HEK293T (cell line): Measurements from ENCODE around the gene DPH2.

Source experiments
- ARNT ChIP-seq: fragments of 450-650 bp; IDR thresholded peaks from 2 replicates; pipeline ENCODE4 v1.6.1; 2017; ENCODE audit warnings: mild to moderate bottlenecking
- BHLHE40 ChIP-seq: fragments of 450-650 bp; IDR thresholded peaks from 2 replicates; pipeline ENCODE4 v1.6.1; 2016; ENCODE audit warnings: mild to moderate bottlenecking, moderate library complexity, borderline replicate concordance
- CTBP1 ChIP-seq: fragments of 450-650 bp; IDR thresholded peaks from 2 replicates; pipeline ENCODE4 v1.6.1; 2016; ENCODE audit warnings: borderline replicate concordance
- ELF4 ChIP-seq: fragments of 450-650 bp; IDR thresholded peaks from 2 replicates; pipeline ENCODE4 v1.6.1; 2017; ENCODE audit warnings: antibody characterized with exemption
- FOXA1 ChIP-seq: fragments of 450-650 bp; IDR thresholded peaks from 2 replicates; pipeline ENCODE4 v1.6.1; 2016; ENCODE audit warnings: mild to moderate bottlenecking
- FOXM1 ChIP-seq: fragments of 450-650 bp; IDR thresholded peaks from 2 replicates; pipeline ENCODE4 v1.6.1; 2017; ENCODE audit warnings: mild to moderate bottlenecking, borderline replicate concordance
- HDGF ChIP-seq: fragments of 450-650 bp; IDR thresholded peaks from 2 replicates; pipeline ENCODE4 v1.6.1; 2017; ENCODE audit warnings: antibody characterized with exemption, borderline replicate concordance
- NFRKB ChIP-seq: fragments of 450-650 bp; IDR thresholded peaks from 2 replicates; pipeline ENCODE4 v1.6.1; 2016; ENCODE audit warnings: mild to moderate bottlenecking, moderate library complexity
- SUZ12 ChIP-seq: fragments of 450-650 bp; IDR thresholded peaks from 2 replicates; pipeline ENCODE4 v1.6.1; 2016; ENCODE audit warnings: mild to moderate bottlenecking
- ZNF384 ChIP-seq: fragments of 450-650 bp; IDR thresholded peaks from 2 replicates; pipeline ENCODE4 v1.6.1; 2016
- TF ChIP-seq, protein P1 (sequence below): fragments of 450-650 bp; IDR thresholded peaks from 2 replicates; pipeline ENCODE4 v1.6.1; 2016

DNA sequence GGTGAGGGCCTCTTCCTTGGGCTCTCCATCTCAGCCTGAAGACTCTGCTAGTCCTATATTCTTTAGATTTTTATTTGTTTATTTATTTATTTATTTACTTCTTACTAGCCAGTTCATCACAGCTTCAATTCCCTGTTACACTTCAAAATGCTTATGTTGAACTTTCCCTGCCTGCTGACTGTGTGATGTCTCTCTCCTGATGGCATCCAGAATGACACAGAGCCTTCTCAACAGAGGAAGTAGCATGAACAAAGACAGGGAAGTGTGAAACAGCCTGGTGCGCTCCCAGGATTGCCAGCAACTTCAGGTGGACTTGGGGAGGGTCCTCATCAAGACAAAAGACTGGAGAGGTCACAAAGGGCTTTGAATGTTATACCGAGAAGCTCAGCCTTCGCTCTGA, 27.4 kb upstream of the DPH2 start:
- no peak for TF ChIP-seq HDGF
- TF ChIP-seq, protein P1, sequence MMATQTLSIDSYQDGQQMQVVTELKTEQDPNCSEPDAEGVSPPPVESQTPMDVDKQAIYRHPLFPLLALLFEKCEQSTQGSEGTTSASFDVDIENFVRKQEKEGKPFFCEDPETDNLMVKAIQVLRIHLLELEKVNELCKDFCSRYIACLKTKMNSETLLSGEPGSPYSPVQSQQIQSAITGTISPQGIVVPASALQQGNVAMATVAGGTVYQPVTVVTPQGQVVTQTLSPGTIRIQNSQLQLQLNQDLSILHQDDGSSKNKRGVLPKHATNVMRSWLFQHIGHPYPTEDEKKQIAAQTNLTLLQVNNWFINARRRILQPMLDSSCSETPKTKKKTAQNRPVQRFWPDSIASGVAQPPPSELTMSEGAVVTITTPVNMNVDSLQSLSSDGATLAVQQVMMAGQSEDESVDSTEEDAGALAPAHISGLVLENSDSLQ = no peak
- no peak for TF ChIP-seq BHLHE40
- TF ChIP-seq FOXM1 = no peak
- TF ChIP-seq ELF4 = no peak
- TF ChIP-seq SUZ12 = no peak
- TF ChIP-seq NFRKB = no peak
- no peak for TF ChIP-seq CTBP1
- TF ChIP-seq ZNF384 = no peak
- TF ChIP-seq FOXA1 = no peak
- no peak for TF ChIP-seq ARNT
